Gastrocnemius medialis (tissue), 4 donors: Measurements from ENCODE around the gene ATG4B. TPM values are rescaled to one million over a fixed set of nuclear protein-coding genes. Genes with fewer than 3 reads are reported as not detected.

ENCODE experiments used
- ATAC-seq, 2 donors: fragments of 150-250 bp; one replicate each; pipeline ENCODE4 v1.9.1; 2016
- DNase-seq, 2 donors: peaks; one replicate each; pipeline ENCODE4 v3.0.0-alpha.2; 2019
- H3K27ac ChIP-seq, 4 donors: fragments of 200-600 bp; sonication (generic); 1 replicate in 1 of 4; 2 replicates in 3 of 4; pipeline ENCODE4 v1.5.1; 2016 to 2018; ENCODE audit warnings: mild to moderate bottlenecking in 2 of 4, moderate library complexity in 1 of 4
- H3K27me3 ChIP-seq, 3 donors: fragments of 200-600 bp; sonication (generic) in 2 of 3; 1 replicate in 1 of 3; 2 replicates in 2 of 3; pipeline versions ENCODE4 v1.5.1 to v1.6.0; 2016 to 2019; ENCODE audit warnings: mild to moderate bottlenecking in 1 of 3, moderate library complexity in 1 of 3
- H3K36me3 ChIP-seq, 2 donors: fragments of 200-600 bp; sonication (generic) in 1 of 2; one replicate each; pipeline ENCODE4 v1.5.1; 2017 to 2018
- H3K4me1 ChIP-seq, 2 donors: fragments of 200-600 bp; sonication (generic) in 1 of 2; one replicate each; pipeline ENCODE4 v1.5.1; 2016 to 2017; ENCODE audit warnings: mild to moderate bottlenecking in 2 of 2
- H3K4me3 ChIP-seq, 4 donors: fragments of 200-600 bp; sonication (generic) in 3 of 4; 1 replicate in 1 of 4; 2 replicates in 3 of 4; pipeline ENCODE4 v1.5.1; 2016 to 2019; ENCODE audit warnings: mild to moderate bottlenecking in 2 of 4
- H3K9me3 ChIP-seq, 3 donors: fragments of 200-600 bp; sonication (generic) in 2 of 3; 1 replicate in 1 of 3; 2 replicates in 2 of 3; pipeline ENCODE4 v1.5.1; 2016 to 2019
- POLR2A ChIP-seq, 2 donors: fragments of 450-650 bp; IDR thresholded peaks; one replicate each; pipeline ENCODE4 v1.6.1; 2017; ENCODE audit warnings: antibody characterized with exemption in 2 of 2, mild to moderate bottlenecking in 2 of 2, moderate library complexity in 2 of 2
- in situ Hi-C, 4 donors: fragments of 200-750 bp; cut with MboI; loops; one replicate each; pipeline versions ENCODE4 v1.15.0 to v1.8.0; 2017; ENCODE audit warnings: low sequenced_read_pairs in 4 of 4
- intact Hi-C: fragments of 100-400 bp; cut with DNase I; formaldehyde crosslinking; loops from one replicate; pipeline ENCODE4 v1.15.1; 2023; ENCODE audit warnings: low total_unique reads
- total RNA-seq, 4 donors: library from RNA; depleted of rRNA; stranded (reverse); fragments of >200 nt; gene quantifications; one replicate each; pipeline versions ENCODE4 v1.1.0 to v1.2.3, GENCODE V29; 2016
- TF ChIP-seq, protein P1 (sequence below), 5 experiments: fragments of 450-650 bp in 3 of 5; fragments of 200-600 bp in 2 of 5; sonication (generic) in 2 of 5; IDR thresholded peaks in 4 of 5; conservative IDR thresholded peaks in 1 of 5; 1 replicate in 4 of 5; 2 replicates in 1 of 5; pipeline ENCODE4 v1.5.1; 2016 to 2019; ENCODE audit warnings: antibody characterized with exemption in 5 of 5, mild to moderate bottlenecking in 3 of 5, moderate library complexity in 3 of 5

The ATG4B gene
- total RNA-seq, 4 donors from 2014 or later = 32.0 to 57.5 (median 49.8) TPM

- H3K4me1 ChIP-seq = no peaks in the 10 kb centered on the region
Measured at GRCh38 chr2:241675885-241676284, 38.4 kb downstream of the ATG4B start.

DNA sequence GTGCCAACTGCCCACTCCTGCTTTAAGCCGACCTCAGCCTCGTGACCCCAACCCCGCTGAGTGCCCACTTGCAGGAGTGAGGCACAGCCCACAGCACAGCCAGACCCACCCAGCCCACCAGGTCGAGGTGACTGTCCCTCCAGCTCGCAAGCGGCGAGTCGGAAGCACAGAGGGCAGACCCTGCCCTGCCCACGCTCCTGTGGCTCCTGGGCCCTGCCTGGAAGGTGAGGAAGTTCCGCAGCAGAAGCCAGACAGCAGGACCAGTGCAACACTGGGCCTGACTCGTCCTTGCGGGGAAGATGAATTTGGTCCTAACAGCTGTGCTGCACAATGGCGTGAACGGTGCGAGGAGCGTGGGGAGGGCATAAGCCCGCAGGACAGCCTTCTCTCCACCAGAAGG lies 39.2 kb downstream of the ATG4B start:
- TF ChIP-seq POLR2A (IDR thresholded peaks at IDR 0.05) = no peak
- TF ChIP-seq, protein P1, sequence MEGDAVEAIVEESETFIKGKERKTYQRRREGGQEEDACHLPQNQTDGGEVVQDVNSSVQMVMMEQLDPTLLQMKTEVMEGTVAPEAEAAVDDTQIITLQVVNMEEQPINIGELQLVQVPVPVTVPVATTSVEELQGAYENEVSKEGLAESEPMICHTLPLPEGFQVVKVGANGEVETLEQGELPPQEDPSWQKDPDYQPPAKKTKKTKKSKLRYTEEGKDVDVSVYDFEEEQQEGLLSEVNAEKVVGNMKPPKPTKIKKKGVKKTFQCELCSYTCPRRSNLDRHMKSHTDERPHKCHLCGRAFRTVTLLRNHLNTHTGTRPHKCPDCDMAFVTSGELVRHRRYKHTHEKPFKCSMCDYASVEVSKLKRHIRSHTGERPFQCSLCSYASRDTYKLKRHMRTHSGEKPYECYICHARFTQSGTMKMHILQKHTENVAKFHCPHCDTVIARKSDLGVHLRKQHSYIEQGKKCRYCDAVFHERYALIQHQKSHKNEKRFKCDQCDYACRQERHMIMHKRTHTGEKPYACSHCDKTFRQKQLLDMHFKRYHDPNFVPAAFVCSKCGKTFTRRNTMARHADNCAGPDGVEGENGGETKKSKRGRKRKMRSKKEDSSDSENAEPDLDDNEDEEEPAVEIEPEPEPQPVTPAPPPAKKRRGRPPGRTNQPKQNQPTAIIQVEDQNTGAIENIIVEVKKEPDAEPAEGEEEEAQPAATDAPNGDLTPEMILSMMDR (IDR thresholded peaks at IDR 0.05 in 4 of 5, conservative IDR thresholded peaks at IDR 0.05 in 1 of 5) = no peak
- Histone ChIP-seq H3K4me3 (no peak overlapping the region), H3K36me3 (peaks cover 0 to 27% of the 10 kb centered on the region in 2 donors), H3K4me1 (peaks cover 0 to 5% of the 10 kb centered on the region in 2 donors), H3K27ac (no peak overlapping the region), H3K27me3 (no peaks in the 10 kb centered on the region), H3K9me3 (no peaks in the 10 kb centered on the region)
- in situ Hi-C loops = no loop called here
- DNase-seq (no peak), ATAC-seq (no peak)
- intact Hi-C loops = no loop called here

More at GRCh38 chr2:241675885-241676284, 38.4 kb downstream of the ATG4B start:
- in situ Hi-C loops = no loop called here
- no peak for DNase-seq
- peaks cover 0 to 30% of the 10 kb centered on the region in 2 donors for H3K36me3 ChIP-seq
- TF ChIP-seq, protein P1 (IDR thresholded peaks at IDR 0.05 in 4 of 5, conservative IDR thresholded peaks at IDR 0.05 in 1 of 5) = no peak
- no peak for TF ChIP-seq POLR2A (IDR thresholded peaks at IDR 0.05)
- no peak overlapping the region for H3K27ac ChIP-seq
- no peak overlapping the region for H3K4me3 ChIP-seq
- intact Hi-C loops = no loop called here
- ATAC-seq = no peak
- no peaks in the 10 kb centered on the region for H3K9me3 ChIP-seq
- H3K27me3 ChIP-seq = no peaks in the 10 kb centered on the region

DNA sequence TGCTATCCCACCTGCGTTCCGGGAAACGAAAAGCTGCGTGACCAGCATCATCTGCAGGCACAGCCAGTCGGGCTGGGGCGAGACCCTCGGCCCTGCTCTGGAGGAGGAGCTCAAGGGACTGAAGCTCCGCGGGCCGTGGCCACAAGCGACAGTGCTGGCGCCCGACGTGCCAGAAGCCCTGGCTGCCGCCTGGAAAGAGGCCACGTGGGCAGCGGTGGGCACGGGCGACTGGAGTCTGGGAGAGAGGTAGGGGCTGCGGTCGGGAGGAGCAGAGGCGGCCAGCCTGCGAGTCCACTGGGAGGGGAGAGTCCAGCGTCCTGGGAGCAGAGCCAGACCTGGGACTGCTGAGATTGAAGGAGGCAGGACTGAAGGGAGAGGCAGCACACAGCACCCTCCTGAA lies 39.9 kb downstream of the ATG4B start:
- TF ChIP-seq POLR2A (IDR thresholded peaks at IDR 0.05) = no peak
- TF ChIP-seq, protein P1 (IDR thresholded peaks at IDR 0.05 in 4 of 5, conservative IDR thresholded peaks at IDR 0.05 in 1 of 5) = no peak
- Histone ChIP-seq H3K36me3 (peaks cover 0 to 27% of the 10 kb centered on the region in 2 donors), H3K9me3 (no peaks in the 10 kb centered on the region), H3K27ac (no peak overlapping the region), H3K27me3 (no peaks in the 10 kb centered on the region), H3K4me3 (no peak overlapping the region), H3K4me1 (peaks cover 0 to 5% of the 10 kb centered on the region in 2 donors)
- no peak for ATAC-seq
- intact Hi-C loops = no loop called here
- in situ Hi-C loops = no loop called here
- no peak for DNase-seq

- ATAC-seq (no peak), DNase-seq (no peak)
- TF ChIP-seq, protein P1 (IDR thresholded peaks at IDR 0.05 in 4 of 5, conservative IDR thresholded peaks at IDR 0.05 in 1 of 5) = no peak
- TF ChIP-seq POLR2A (IDR thresholded peaks at IDR 0.05) = no peak
- Histone ChIP-seq H3K36me3 (peaks cover 0 to 19% of the 10 kb centered on the region in 2 donors), H3K27ac (no peak overlapping the region), H3K4me1 (peaks cover 0 to 5% of the 10 kb centered on the region in 2 donors), H3K4me3 (no peak overlapping the region), H3K27me3 (no peaks in the 10 kb centered on the region), H3K9me3 (no peaks in the 10 kb centered on the region)
- intact Hi-C loops (no loop called here), in situ Hi-C loops (no loop called here)
Measured at GRCh38 chr2:241678307-241678706, 40.8 kb downstream of the ATG4B start.
